ENCODE results near the gene HERC6. TPM values are rescaled to one million over a fixed set of nuclear protein-coding genes. Genes with fewer than 3 reads are reported as not detected.

HERC6 gene
- total RNA-seq, 4 donors from 2014 or later, result 3.5 to 27.6 (median 11.4) TPM

DNA sequence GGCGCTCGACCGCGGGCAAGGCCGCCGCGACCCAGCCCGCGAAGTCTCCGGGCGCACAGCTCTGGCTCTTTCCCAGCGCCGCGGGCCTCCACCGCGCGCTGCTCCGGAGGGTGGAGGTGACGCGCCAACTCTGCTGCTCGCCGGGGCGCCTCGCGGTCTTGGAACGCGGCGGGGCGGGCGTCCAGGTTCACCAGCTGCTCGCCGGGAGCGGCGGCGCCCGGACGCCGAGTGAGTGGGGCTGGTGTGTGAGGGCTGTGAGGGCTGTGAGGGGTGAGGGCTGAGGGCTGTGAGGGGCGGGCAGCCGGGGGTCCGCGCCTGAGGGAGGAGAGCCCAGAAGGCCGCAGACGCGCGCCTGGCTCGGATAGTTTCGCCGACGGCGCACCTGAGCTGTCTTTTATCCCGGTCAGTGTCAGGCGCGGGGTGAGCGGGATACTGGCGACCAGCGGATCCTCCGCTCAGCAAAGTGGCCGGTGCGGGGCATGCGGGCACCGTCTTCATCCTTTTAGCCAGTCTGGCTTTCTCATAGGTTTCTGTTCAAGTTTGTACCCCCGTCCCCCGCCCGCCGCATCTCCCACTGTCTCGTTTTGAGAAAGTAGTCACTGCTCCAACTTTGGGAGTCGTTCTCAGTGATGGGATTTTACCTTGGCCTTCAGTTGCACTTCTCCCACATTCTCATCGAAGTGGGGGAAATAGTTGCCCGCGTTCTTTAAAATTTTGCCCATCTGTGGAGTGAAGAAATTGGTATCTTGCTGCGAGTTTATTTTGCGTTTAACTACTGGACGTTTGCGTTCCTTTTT is 78.9 kb downstream of the HERC6 start:
- intact Hi-C loops (cut with DNase I; ENCODE audit: low total_unique reads), result loop anchor here (10.0 kb wide), 1 partner anchor 83 kb away; the partner anchor contains the start of gene HERC6
- Histone ChIP-seq H3K4me3 (peak overlapping the region; percentile 52 to 79), H3K4me1 (no peaks in the 10 kb centered on the region), H3K27me3 (no peaks in the 10 kb centered on the region), H3K36me3 (no peaks in the 10 kb centered on the region), H3K9me3 (no peaks in the 10 kb centered on the region), H3K27ac (peak overlapping the region; percentile 89 to 96)
- TF ChIP-seq POLR2A (IDR thresholded peaks at IDR 0.05) (peak in 1 of 2 donors; percentile 9), CTCF (IDR thresholded peaks at IDR 0.05) (no peak)
- DNase-seq, result peak; percentile 40 to 57

- intact Hi-C loops (cut with DNase I; ENCODE audit: low total_unique reads), result loop anchor here (10.0 kb wide), 1 partner anchor 83 kb away; the partner anchor contains the start of gene HERC6
- Histone ChIP-seq H3K4me3 (peak overlapping the region; percentile 52 to 79), H3K36me3 (no peaks in the 10 kb centered on the region), H3K27me3 (no peaks in the 10 kb centered on the region), H3K4me1 (no peaks in the 10 kb centered on the region), H3K9me3 (no peaks in the 10 kb centered on the region), H3K27ac (peak overlapping the region; percentile 89 to 96)
- TF ChIP-seq POLR2A (IDR thresholded peaks at IDR 0.05), result no peak
- TF ChIP-seq CTCF (IDR thresholded peaks at IDR 0.05), result no peak
- no peak for DNase-seq
These were observed 79.6 kb downstream of the HERC6 start for GRCh38 chr4:88458104-88458740.

DNA sequence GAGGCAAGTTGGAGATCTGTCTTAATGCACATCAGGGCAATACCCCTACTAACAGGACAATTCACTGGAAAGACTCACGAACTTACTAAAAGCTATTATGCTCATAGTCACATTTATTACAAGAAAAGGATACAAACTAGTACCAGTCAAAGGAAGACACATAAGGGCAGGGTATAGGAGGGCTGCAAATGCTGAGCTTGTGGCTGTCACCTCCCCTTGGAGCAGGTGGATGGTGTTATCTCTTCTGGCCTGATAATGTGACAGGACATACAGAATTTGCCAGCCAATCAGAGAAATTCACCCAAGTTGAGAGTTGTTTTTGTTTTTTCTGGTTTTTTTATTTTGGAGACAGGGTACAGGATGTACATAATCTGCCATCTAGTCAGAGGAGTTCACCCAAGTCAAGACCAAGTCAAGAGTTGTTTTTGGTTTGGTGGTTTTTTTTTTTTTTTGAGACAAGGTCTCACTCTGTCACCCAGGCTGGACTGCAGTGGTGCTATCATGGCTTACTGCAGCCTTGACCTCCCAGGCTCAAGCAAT is 87.1 kb downstream of the HERC6 start:
- intact Hi-C loops (cut with DNase I; ENCODE audit: low total_unique reads), result no loop called here
- Histone ChIP-seq H3K27ac (no peak overlapping the region), H3K4me3 (no peak overlapping the region), H3K36me3 (no peaks in the 10 kb centered on the region), H3K4me1 (no peaks in the 10 kb centered on the region), H3K27me3 (no peaks in the 10 kb centered on the region), H3K9me3 (no peaks in the 10 kb centered on the region)
- TF ChIP-seq POLR2A (IDR thresholded peaks at IDR 0.05), result no peak
- no peak for TF ChIP-seq CTCF (IDR thresholded peaks at IDR 0.05)
- no peak for DNase-seq

GRCh38 chr4:88467392-88467791 is 88.7 kb downstream of the HERC6 start:
- no peaks in the 10 kb centered on the region for H3K27me3 ChIP-seq
- DNase-seq, result no peak
- intact Hi-C loops (cut with DNase I; ENCODE audit: low total_unique reads), result no loop called here
- H3K27ac ChIP-seq, result no peak overlapping the region
- no peaks in the 10 kb centered on the region for H3K4me1 ChIP-seq
- H3K9me3 ChIP-seq, result no peaks in the 10 kb centered on the region
- H3K36me3 ChIP-seq, result no peaks in the 10 kb centered on the region
- TF ChIP-seq CTCF (IDR thresholded peaks at IDR 0.05) (no peak), POLR2A (IDR thresholded peaks at IDR 0.05) (no peak)
- no peak overlapping the region for H3K4me3 ChIP-seq
